Osteocyte (in vitro differentiated cells): Measurements from ENCODE around the gene TMEM63C. TPM values are rescaled to one million over a fixed set of nuclear protein-coding genes. Genes with fewer than 3 reads are reported as not detected.

Experiments used
- DNase-seq: peaks from one replicate; pipeline ENCODE4 v3.0.0; 2021; ENCODE audit warnings: mixed read lengths; ENCODE audit not compliant: unreplicated experiment; ENCODE audit errors: extremely low spot score
- H3K27ac Mint-ChIP-seq: one replicate; pipeline ENCODE4 v1.8.0; 2021; ENCODE audit warnings: mild to moderate bottlenecking, mixed read lengths; ENCODE audit not compliant: unreplicated experiment
- H3K27me3 Mint-ChIP-seq: one replicate; pipeline ENCODE4 v1.8.0; 2021; ENCODE audit warnings: mixed read lengths; ENCODE audit not compliant: unreplicated experiment
- H3K36me3 Mint-ChIP-seq: one replicate; pipeline ENCODE4 v1.8.0; 2021; ENCODE audit warnings: mixed read lengths; ENCODE audit not compliant: unreplicated experiment
- H3K4me1 Mint-ChIP-seq: one replicate; pipeline ENCODE4 v1.8.0; 2021; ENCODE audit warnings: mixed read lengths; ENCODE audit not compliant: unreplicated experiment
- H3K4me3 Mint-ChIP-seq: one replicate; pipeline ENCODE4 v1.8.0; 2021; ENCODE audit warnings: mild to moderate bottlenecking, moderate library complexity, mixed read lengths; ENCODE audit not compliant: unreplicated experiment
- H3K9me3 Mint-ChIP-seq: one replicate; pipeline ENCODE4 v1.8.0; 2021; ENCODE audit warnings: mixed read lengths; ENCODE audit not compliant: unreplicated experiment
- total RNA-seq: library from RNA; stranded (reverse); gene quantifications from 2 replicates; pipeline ENCODE4 v1.2.1, GENCODE V29; 2021
- TF ChIP-seq, protein P1 (sequence below): fragments of 200-600 bp; sonication (generic); IDR thresholded peaks from 2 replicates; pipeline ENCODE4 v1.5.0; 2021; ENCODE audit warnings: antibody characterized with exemption, mild to moderate bottlenecking, moderate library complexity

The TMEM63C gene
- total RNA-seq, 1 donor from 2014 or later: 0.11 TPM

DNA sequence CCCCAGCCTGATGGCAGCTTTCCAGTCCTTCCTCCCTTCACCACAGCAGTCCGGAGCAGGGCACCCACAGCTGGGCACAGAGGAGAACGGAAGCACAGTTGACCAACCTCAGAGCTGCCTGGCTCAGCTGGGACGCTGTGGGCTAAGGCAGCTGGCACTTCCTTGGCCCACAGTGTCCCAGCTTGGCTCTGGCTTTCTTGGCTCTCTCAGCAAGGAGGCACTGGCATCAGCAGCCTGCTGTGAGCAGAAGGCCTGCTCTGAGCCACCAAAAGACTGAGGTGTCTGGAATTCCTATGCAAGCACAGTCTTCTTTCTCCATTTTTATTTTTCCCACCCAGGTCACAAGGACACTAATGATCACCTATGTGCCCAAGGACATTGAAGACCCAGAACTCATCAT, 56.8 kb downstream of the TMEM63C start:
- H3K9me3 Mint-ChIP-seq: no peaks in the 10 kb centered on the region
- no peak for DNase-seq
- no peaks in the 10 kb centered on the region for H3K4me1 Mint-ChIP-seq
- H3K27me3 Mint-ChIP-seq: no peaks in the 10 kb centered on the region
- no peak overlapping the region for H3K4me3 Mint-ChIP-seq
- TF ChIP-seq, protein P1, sequence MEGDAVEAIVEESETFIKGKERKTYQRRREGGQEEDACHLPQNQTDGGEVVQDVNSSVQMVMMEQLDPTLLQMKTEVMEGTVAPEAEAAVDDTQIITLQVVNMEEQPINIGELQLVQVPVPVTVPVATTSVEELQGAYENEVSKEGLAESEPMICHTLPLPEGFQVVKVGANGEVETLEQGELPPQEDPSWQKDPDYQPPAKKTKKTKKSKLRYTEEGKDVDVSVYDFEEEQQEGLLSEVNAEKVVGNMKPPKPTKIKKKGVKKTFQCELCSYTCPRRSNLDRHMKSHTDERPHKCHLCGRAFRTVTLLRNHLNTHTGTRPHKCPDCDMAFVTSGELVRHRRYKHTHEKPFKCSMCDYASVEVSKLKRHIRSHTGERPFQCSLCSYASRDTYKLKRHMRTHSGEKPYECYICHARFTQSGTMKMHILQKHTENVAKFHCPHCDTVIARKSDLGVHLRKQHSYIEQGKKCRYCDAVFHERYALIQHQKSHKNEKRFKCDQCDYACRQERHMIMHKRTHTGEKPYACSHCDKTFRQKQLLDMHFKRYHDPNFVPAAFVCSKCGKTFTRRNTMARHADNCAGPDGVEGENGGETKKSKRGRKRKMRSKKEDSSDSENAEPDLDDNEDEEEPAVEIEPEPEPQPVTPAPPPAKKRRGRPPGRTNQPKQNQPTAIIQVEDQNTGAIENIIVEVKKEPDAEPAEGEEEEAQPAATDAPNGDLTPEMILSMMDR: no peak
- H3K27ac Mint-ChIP-seq: no peak overlapping the region
- H3K36me3 Mint-ChIP-seq: no peaks in the 10 kb centered on the region

DNA sequence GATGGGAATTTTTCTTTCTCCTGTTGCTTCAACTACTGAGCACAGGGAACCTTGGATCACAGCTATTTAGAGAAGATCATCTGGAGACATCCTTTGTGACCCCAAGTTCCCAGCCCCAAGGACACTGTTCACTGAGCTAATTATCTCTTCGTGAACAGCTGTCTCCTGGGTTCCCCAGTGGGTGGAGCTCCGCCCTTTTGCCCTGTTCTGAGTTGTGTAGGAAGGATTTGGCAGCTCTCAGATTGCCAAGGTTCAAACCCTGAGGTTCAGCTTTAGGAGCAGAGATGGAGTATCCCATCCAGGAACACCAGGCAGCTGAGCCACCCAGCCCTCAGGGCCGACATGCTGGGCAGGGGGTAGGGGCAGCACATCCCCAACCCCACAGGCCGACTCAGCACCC, 57.4 kb downstream of the TMEM63C start:
- no peaks in the 10 kb centered on the region for H3K9me3 Mint-ChIP-seq
- TF ChIP-seq, protein P1: no peak
- no peaks in the 10 kb centered on the region for H3K27me3 Mint-ChIP-seq
- no peak overlapping the region for H3K27ac Mint-ChIP-seq
- no peaks in the 10 kb centered on the region for H3K36me3 Mint-ChIP-seq
- H3K4me3 Mint-ChIP-seq: no peak overlapping the region
- no peak for DNase-seq
- no peaks in the 10 kb centered on the region for H3K4me1 Mint-ChIP-seq

DNA sequence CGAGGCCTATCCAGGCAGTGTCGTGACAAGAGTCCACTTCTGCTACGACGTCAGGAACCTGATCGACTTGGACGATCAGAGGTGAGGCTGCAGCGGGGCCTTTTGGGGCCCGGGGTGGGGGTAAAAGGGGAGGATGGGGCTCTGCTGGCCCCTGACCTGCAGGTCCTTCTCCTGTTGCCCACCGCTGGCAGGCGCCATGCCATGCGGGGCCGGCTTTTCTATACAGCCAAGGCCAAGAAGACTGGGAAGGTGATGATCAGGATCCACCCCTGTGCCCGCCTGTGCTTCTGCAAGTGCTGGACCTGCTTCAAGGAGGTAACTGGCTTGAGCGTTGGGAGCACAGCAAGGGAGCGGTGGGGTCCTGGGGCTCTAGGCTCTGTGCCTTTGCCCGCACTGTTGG, 57.8 kb downstream of the TMEM63C start:
- no peak for DNase-seq
- no peaks in the 10 kb centered on the region for H3K9me3 Mint-ChIP-seq
- H3K36me3 Mint-ChIP-seq: no peaks in the 10 kb centered on the region
- H3K27ac Mint-ChIP-seq: no peak overlapping the region
- H3K4me3 Mint-ChIP-seq: no peak overlapping the region
- no peaks in the 10 kb centered on the region for H3K4me1 Mint-ChIP-seq
- H3K27me3 Mint-ChIP-seq: no peaks in the 10 kb centered on the region
- TF ChIP-seq, protein P1: no peak

DNA sequence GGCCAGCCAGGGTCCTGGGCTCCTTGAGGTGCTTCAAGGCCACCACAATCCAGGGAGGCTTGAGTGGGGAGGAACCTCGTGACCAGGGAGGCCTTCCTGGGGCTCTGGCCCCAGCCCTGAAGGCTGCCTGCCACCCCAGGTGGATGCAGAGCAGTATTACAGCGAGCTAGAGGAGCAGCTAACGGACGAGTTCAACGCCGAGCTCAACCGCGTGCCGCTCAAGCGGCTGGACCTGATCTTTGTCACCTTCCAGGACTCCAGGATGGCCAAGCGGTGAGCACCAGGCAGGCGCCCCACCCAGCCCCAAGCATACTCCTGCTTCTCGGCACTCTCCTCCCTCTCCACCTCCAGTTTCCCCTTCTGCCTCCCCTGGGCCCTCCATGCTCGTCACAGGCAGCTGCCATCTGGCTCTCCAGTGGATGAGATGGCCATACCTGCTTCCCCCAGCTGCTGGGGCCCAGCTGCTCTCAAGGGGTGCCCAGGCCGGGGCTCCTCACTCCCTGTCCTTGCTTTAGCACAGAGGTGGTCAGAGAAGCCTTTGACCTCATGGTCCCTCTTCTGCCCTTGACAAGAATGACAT, 58.8 kb downstream of the TMEM63C start:
- Mint-ChIP-seq H3K4me3 (no peak overlapping the region), H3K27ac (no peak overlapping the region), H3K27me3 (no peaks in the 10 kb centered on the region), H3K9me3 (no peaks in the 10 kb centered on the region), H3K36me3 (no peaks in the 10 kb centered on the region), H3K4me1 (no peaks in the 10 kb centered on the region)
- TF ChIP-seq, protein P1: no peak
- DNase-seq: no peak

DNA sequence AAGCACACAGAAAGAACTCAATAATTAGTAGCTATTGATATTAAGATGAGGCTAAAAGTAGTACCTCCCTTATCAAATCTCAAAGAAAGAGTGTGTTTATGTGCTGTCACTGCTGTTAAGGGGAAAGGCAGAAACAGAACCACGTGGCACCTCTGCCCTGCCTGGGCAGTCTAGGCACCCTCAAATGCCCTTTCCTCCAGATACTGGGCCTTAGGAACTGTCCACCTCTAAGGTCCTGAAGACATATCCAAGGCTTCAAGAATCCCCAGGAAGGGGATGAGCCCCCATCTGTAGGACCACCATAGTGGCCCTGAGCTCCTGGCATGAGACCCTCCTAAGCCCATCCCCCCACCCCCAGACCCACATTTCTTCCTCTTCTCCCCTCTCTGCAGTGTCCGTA, 60.4 kb downstream of the TMEM63C start:
- no peaks in the 10 kb centered on the region for H3K4me1 Mint-ChIP-seq
- DNase-seq: no peak
- no peaks in the 10 kb centered on the region for H3K36me3 Mint-ChIP-seq
- H3K27ac Mint-ChIP-seq: no peak overlapping the region
- H3K4me3 Mint-ChIP-seq: no peak overlapping the region
- H3K27me3 Mint-ChIP-seq: peaks cover 4% of the 10 kb centered on the region
- TF ChIP-seq, protein P1: no peak
- no peaks in the 10 kb centered on the region for H3K9me3 Mint-ChIP-seq
